ENCODE results near the gene PDGFD. TPM values are rescaled to one million over a fixed set of nuclear protein-coding genes. Genes with fewer than 3 reads are reported as not detected.
A peak's percentile ranks its signal among the peaks of the same experiment; 100 is the strongest.

The PDGFD gene
- total and polyA plus RNA-seq, 2 donors (not counting 3 experiments of a cell fraction or from before 2014, with no cell fraction given), result 6.3 to 13.1 TPM

GRCh38 chr11:103907548-103908455 is 256.1 kb downstream of the PDGFD start:
- H3K27ac ChIP-seq (ENCODE audit: insufficient read depth, low read depth, low read length), result peak overlapping the region; percentile 96
- TF ChIP-seq FOS (IDR thresholded peaks at IDR 0.05; ENCODE audit: borderline replicate concordance, insufficient read depth, low read length) (peak; percentile 70), GATA2 (IDR thresholded peaks at IDR 0.05; ENCODE audit: insufficient read depth, insufficient read length, low read depth, low read length) (no peak), POLR2A (IDR thresholded peaks at IDR 0.05; ENCODE audit: low read depth, low read length) (peak; percentile 66), MAX (IDR thresholded peaks at IDR 0.05; ENCODE audit: insufficient read depth, insufficient read length) (no peak), MYC (IDR thresholded peaks at IDR 0.05; ENCODE audit: low read depth, low read length) (no peak), EZH2 (IDR thresholded peaks at IDR 0.05; ENCODE audit: borderline replicate concordance, low read depth, low read length, severe bottlenecking) (no peak), POLR2AphosphoS5 (IDR thresholded peaks at IDR 0.05; ENCODE audit: insufficient read depth, low read depth, low read length) (no peak), JUN (IDR thresholded peaks at IDR 0.05; ENCODE audit: borderline replicate concordance, insufficient read depth, insufficient read length, low read depth) (peak; percentile 63)
- TF ChIP-seq, protein P1, sequence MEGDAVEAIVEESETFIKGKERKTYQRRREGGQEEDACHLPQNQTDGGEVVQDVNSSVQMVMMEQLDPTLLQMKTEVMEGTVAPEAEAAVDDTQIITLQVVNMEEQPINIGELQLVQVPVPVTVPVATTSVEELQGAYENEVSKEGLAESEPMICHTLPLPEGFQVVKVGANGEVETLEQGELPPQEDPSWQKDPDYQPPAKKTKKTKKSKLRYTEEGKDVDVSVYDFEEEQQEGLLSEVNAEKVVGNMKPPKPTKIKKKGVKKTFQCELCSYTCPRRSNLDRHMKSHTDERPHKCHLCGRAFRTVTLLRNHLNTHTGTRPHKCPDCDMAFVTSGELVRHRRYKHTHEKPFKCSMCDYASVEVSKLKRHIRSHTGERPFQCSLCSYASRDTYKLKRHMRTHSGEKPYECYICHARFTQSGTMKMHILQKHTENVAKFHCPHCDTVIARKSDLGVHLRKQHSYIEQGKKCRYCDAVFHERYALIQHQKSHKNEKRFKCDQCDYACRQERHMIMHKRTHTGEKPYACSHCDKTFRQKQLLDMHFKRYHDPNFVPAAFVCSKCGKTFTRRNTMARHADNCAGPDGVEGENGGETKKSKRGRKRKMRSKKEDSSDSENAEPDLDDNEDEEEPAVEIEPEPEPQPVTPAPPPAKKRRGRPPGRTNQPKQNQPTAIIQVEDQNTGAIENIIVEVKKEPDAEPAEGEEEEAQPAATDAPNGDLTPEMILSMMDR (IDR thresholded peaks at IDR 0.05; ENCODE audit: extremely low read depth in 1 of 2, insufficient read depth in 1 of 2, low read depth in 1 of 2, low read length in 2 of 2), result no peak
- H2AFZ ChIP-seq (ENCODE audit: low read depth, low read length), result peak overlapping the region; percentile 76
- TSS peak; percentile 98 for BruUV-seq (replicated peaks)
- ChIA-PET POLR2A (interaction anchor here (0.6 kb wide), 1 partner anchor 50 kb away, joined by 3 read pairs; no protein-coding TSS in a partner anchor), CTCF (interaction anchor here (1.2 to 2.3 kb wide), 6 partner anchors 11 to 706 kb away, joined by 3 to 23 read pairs (median 6); partner anchors contain the start of gene PDGFD)
- H3K79me2 ChIP-seq (ENCODE audit: control insufficient read depth, insufficient read depth, low read length), result no peaks in the 10 kb centered on the region
- H3K27me3 ChIP-seq (ENCODE audit: control insufficient read depth in 2 of 2, insufficient read depth in 2 of 2, low read length in 2 of 2), result no peaks in the 10 kb centered on the region
- dilution Hi-C loops (cut with MboI; ENCODE audit: extremely low pct_ligation_motif_present, low sequenced_read_pairs), result no loop called here
- no peaks in the 10 kb centered on the region for H3K36me3 ChIP-seq (ENCODE audit: control insufficient read depth in 2 of 2, extremely low read depth in 1 of 2, insufficient read depth in 2 of 2, low read length in 2 of 2)
- peak; percentile 62 for FAIRE-seq
- H3K9me3 ChIP-seq (replicated peaks; ENCODE audit: control insufficient read depth, insufficient read depth, low read length), result no peaks in the 10 kb centered on the region
- peak overlapping the region; percentile 86 for H3K9ac ChIP-seq (replicated peaks; ENCODE audit: extremely low read depth, insufficient read depth, low read length)
- peak overlapping the region in 1 of 3 experiments; percentile 58 for H3K4me3 ChIP-seq (replicated peaks in 1 of 3; ENCODE audit: insufficient read depth in 1 of 3, low read depth in 1 of 3, low read length in 3 of 3)
- no peaks in the 10 kb centered on the region for H4K20me1 ChIP-seq (replicated peaks; ENCODE audit: control insufficient read depth, extremely low read depth, insufficient read depth, low read length)
- H3K4me1 ChIP-seq (ENCODE audit: control insufficient read depth, extremely low read depth, insufficient read depth, low read length), result peaks cover 38% of the 10 kb centered on the region
- no peaks in the 10 kb centered on the region for H3K9me1 ChIP-seq (replicated peaks; ENCODE audit: control insufficient read depth, extremely low read depth, insufficient read depth, low read length)
- peak; percentile 88 for DNase-seq (ENCODE audit: low read depth, low spot score)
- intact Hi-C loops (cut with micrococcal nuclease), result loop anchor here (1.0 to 10.0 kb wide), 8 partner anchors 109 to 373 kb away; partner anchors contain the start of gene PDGFD
- H3K4me2 ChIP-seq (ENCODE audit: insufficient read depth, low read length), result peak overlapping the region; percentile 97

All from endothelial cell of umbilical vein (primary cell).